Nephron (organoid): ENCODE measurements around the gene PROC.

ENCODE experiments used
- H3K27ac Mint-ChIP-seq, 3 experiments: 2 replicates each; pipeline ENCODE4 v1.8.0; 2020; ENCODE audit warnings: mixed read lengths in 3 of 3, mild to moderate bottlenecking in 2 of 3, moderate library complexity in 1 of 3
- H3K27me3 Mint-ChIP-seq: 2 replicates; pipeline ENCODE4 v1.8.0; 2021; ENCODE audit warnings: low read depth, mild to moderate bottlenecking, moderate library complexity, mixed read lengths
- H3K36me3 Mint-ChIP-seq: 2 replicates; pipeline ENCODE4 v1.8.0; 2020; ENCODE audit warnings: low read depth, mixed read lengths
- H3K4me1 Mint-ChIP-seq: 2 replicates; pipeline ENCODE4 v1.8.0; 2020; ENCODE audit warnings: mixed read lengths
- H3K4me3 Mint-ChIP-seq, 3 experiments: 2 replicates each; pipeline ENCODE4 v1.8.0; 2020; ENCODE audit warnings: mild to moderate bottlenecking in 3 of 3, mixed read lengths in 3 of 3, moderate library complexity in 2 of 3
- H3K9me3 Mint-ChIP-seq: 2 replicates; pipeline ENCODE4 v1.8.0; 2020; ENCODE audit warnings: mixed read lengths
- TF ChIP-seq, protein P1 (sequence below), 3 experiments: fragments of 200-600 bp; sonication (generic); IDR thresholded peaks; one replicate each; pipeline ENCODE4 v1.5.0; 2021; ENCODE audit warnings: antibody characterized with exemption in 3 of 3; ENCODE audit not compliant: unreplicated experiment in 3 of 3

Gene PROC

DNA sequence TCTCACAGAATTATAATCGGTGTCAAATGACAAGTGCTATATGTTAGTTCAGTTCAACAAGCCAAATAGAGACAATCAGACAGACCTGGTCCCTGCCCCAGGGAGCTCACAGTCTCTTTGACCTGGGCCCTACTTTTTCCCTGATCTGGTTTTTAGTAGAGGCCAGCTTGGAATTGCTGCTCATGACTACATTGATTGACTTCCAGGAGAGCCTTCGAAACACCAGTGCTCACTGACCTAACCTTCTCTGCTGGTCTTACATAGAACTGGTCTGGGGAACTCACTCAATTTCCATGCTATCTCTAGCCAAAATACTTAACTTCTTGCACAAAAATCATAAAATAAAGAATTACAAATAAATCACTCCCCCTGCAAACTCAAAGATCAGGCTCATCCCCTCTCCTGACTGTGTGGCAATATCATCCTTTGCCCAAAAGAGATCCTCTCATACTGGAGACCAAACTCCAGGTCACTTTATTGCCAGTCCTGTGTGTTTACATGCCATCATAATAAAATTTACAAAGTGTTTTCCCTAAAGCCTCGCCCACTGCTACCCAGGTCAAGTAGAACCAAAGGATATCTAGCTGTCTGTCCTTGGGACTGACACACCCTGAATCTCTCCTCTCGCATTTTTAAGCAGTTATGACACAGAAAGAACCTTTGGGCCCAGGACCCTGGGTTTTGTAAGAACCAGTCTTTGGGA, 53.2 kb downstream of the PROC start:
- Mint-ChIP-seq H3K36me3 (peaks cover 34% of the 10 kb centered on the region), H3K4me1 (peaks cover 5% of the 10 kb centered on the region), H3K9me3 (peaks cover 15% of the 10 kb centered on the region), H3K27me3 (no peaks in the 10 kb centered on the region), H3K27ac (no peak overlapping the region), H3K4me3 (no peak overlapping the region)
- TF ChIP-seq, protein P1, sequence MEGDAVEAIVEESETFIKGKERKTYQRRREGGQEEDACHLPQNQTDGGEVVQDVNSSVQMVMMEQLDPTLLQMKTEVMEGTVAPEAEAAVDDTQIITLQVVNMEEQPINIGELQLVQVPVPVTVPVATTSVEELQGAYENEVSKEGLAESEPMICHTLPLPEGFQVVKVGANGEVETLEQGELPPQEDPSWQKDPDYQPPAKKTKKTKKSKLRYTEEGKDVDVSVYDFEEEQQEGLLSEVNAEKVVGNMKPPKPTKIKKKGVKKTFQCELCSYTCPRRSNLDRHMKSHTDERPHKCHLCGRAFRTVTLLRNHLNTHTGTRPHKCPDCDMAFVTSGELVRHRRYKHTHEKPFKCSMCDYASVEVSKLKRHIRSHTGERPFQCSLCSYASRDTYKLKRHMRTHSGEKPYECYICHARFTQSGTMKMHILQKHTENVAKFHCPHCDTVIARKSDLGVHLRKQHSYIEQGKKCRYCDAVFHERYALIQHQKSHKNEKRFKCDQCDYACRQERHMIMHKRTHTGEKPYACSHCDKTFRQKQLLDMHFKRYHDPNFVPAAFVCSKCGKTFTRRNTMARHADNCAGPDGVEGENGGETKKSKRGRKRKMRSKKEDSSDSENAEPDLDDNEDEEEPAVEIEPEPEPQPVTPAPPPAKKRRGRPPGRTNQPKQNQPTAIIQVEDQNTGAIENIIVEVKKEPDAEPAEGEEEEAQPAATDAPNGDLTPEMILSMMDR (IDR thresholded peaks at IDR 0.05; ENCODE audit: unreplicated experiment in 3 of 3), result no peak

DNA sequence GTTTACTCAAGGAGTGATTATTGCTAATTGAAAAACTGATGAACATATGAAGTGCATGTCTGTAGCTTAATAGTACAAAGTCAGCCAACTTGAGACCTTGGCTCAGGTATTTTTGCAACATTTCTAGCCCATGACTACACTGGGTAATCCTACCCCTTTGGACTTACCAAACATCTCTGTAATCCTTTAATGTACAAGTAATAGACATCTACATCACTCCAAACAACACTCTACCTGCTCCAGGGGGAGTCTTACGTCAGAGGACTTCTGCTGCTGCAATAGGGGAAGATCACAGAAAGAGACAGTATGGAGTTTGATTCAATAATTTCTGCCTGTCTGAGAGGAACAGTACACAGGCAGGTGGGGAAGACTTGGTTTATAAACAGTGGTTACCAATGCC, 54.0 kb downstream of the PROC start:
- Mint-ChIP-seq H3K9me3 (peaks cover 17% of the 10 kb centered on the region), H3K4me3 (no peak overlapping the region), H3K4me1 (peaks cover 5% of the 10 kb centered on the region), H3K36me3 (peaks cover 39% of the 10 kb centered on the region), H3K27ac (no peak overlapping the region), H3K27me3 (no peaks in the 10 kb centered on the region)
- TF ChIP-seq, protein P1 (IDR thresholded peaks at IDR 0.05; ENCODE audit: unreplicated experiment in 3 of 3), result no peak

DNA sequence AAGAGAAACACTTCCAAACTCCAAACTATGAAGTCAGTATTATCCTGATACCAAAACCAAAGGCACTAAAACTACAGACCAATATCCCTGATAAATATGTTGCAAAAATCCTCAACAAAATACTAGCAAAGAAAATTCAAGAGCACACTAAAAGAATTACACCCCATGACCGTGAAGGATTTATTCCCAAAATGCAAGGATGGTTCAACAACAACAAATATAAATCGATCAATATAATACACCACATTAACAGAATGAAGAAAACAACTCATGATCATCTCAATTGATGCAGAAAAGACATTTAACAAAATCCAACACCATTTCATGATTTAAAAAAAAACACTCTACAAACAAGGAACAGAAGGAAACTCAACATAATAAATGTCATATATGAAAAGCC, 57.6 kb downstream of the PROC start:
- Mint-ChIP-seq H3K4me1 (no peaks in the 10 kb centered on the region), H3K36me3 (peaks cover 24% of the 10 kb centered on the region), H3K9me3 (peaks cover 17% of the 10 kb centered on the region), H3K4me3 (no peak overlapping the region), H3K27me3 (no peaks in the 10 kb centered on the region), H3K27ac (no peak overlapping the region)
- TF ChIP-seq, protein P1 (IDR thresholded peaks at IDR 0.05; ENCODE audit: unreplicated experiment in 3 of 3), result no peak
